ENCODE measurements around the gene ADAMTS17.

DNA sequence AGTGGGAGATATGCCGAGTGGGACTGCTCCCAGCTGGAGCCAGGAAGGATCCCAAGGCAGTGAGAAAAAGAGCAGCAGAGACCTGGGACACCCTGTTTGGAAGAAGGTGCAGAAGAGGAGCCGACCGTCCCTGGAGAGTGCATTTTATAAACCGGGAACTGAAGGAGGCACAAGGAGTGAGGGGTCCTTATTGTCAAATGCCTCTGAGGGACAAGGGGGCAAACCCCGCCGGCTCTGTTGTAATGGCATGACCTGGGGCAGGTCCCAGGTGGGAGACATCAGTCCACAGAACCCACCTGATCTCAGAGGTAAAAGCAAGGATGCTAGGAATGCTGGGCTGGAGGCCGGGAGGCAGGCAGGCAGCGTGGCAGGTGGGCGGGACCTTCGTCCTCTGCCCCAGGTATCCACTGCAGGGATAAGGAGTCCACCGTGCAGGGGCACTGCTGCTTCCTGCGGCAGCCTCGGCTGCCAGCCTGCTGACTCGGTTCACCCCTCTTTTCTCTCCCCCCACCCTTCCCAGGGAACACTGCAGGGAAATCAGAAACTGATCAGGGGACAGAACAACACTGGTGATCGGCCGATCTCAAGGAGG, 26.9 kb downstream of the ADAMTS17 start:
- TF ChIP-seq, protein P1, sequence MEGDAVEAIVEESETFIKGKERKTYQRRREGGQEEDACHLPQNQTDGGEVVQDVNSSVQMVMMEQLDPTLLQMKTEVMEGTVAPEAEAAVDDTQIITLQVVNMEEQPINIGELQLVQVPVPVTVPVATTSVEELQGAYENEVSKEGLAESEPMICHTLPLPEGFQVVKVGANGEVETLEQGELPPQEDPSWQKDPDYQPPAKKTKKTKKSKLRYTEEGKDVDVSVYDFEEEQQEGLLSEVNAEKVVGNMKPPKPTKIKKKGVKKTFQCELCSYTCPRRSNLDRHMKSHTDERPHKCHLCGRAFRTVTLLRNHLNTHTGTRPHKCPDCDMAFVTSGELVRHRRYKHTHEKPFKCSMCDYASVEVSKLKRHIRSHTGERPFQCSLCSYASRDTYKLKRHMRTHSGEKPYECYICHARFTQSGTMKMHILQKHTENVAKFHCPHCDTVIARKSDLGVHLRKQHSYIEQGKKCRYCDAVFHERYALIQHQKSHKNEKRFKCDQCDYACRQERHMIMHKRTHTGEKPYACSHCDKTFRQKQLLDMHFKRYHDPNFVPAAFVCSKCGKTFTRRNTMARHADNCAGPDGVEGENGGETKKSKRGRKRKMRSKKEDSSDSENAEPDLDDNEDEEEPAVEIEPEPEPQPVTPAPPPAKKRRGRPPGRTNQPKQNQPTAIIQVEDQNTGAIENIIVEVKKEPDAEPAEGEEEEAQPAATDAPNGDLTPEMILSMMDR (IDR thresholded peaks at IDR 0.05), result no peak
- no peak for TF ChIP-seq POLR2A (IDR thresholded peaks at IDR 0.05)

All from testis (tissue), 2 donors.